NCI-H1436 (cell line): ENCODE results near the gene GEMIN8.
A peak's percentile ranks its signal among the peaks of the same experiment; 100 is the strongest.

Experiments used
- DNase-seq: peaks from one replicate; lab custom pipeline; 2025; lab: John Stamatoyannopoulos, UW

Gene GEMIN8, protein sequence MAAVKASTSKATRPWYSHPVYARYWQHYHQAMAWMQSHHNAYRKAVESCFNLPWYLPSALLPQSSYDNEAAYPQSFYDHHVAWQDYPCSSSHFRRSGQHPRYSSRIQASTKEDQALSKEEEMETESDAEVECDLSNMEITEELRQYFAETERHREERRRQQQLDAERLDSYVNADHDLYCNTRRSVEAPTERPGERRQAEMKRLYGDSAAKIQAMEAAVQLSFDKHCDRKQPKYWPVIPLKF

DNA sequence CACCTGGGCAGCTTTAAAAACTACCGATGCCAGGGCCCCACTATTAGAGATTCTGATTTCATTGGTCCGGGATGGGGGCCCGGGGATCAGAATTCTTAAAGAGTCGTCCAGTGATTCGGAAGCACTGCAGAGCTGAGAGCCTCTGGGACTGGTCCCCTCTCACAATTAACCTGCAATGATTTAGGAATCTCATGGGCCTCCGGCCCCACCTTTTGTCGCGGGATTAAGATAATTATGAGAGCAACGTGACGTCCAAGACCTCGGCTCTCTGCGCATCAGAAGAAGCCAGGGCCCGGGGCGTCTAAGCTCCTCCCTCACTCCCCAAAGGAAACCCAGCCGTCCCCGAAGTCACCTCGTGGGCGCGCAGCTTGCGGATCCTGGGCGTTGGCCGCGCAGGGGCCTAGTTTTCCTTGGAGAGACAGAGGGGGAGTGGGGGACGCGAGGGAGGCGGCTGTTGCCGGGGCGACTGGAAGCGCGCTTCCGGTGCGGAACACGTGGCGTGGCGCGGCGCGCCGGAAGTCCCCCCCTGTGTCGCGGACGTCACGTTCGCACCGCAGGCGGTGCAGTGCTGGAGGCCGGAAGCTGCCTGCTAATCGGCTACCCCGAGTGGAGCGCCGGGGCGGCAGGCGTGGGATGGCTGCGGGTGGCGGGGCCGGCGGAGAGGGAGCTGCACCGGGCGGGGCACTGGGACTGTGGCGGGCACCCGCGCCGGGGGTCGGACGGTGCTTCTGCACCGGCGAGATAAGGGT lies at the start of gene GEMIN8:
Gene GEMIN8, minus strand, starts transcription at position 468 of the 749 bp plus-strand sequence. CDS start 8,414 bp downstream, outside the sequence.
- DNase-seq: peak; percentile 86

DNA sequence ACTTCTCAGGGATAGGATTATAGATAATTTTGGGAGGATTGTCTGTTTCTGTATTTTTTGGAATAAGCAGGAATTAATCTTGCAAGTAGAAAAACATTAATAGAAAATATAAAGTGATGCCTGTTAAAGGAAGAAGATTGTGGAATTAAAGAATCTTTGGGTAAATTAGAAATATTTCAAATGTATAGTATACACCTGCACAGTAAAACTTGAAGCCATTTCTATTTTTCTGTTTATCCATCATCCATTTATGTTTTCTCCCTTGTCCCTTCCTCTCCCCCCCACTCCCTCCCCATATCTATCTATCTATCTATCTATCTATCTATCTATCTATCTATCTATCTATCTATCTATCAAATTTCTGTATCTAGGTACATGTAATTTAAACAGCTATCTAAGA lies 46.9 kb upstream of the GEMIN8 start:
- no peak for DNase-seq

DNA sequence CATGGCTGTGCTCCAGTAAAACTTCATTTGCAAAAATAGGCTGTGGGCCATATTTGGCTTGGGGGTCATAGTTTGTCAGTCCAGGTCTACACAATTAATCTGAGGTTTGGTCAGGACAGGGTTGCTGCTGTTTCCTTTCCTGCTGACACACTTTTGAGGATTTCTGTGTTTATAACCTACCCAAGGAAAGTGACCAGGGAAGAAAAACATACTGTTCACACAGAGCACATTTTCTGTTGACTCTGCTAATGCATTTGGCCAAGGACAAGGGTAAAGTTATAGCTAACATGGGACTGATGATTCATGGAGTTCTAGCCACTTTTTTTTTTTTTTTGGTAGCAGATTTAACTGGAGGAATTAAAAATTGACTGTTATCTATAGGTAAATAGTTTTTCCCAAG lies 43.9 kb upstream of the GEMIN8 start:
- no peak for DNase-seq

DNA sequence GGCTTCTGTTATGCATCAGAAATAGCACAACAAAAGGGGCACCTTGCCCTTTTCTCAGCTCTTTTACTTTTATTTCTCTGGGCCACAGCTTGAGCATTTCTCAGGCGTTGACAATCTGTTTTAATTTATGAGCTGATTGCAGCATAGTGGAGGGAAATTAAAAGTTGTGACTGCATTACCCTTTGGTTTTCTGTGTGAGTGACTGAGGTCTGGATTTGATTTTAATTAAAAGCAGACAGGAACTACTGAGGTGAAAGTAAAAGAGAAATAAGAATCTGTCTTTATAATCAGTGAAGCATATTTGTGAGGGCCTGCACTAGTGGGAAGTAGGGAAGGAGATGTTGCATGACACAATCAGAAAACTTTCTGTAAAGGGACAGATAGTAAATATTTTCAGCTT lies 43.4 kb upstream of the GEMIN8 start:
- no peak for DNase-seq

DNA sequence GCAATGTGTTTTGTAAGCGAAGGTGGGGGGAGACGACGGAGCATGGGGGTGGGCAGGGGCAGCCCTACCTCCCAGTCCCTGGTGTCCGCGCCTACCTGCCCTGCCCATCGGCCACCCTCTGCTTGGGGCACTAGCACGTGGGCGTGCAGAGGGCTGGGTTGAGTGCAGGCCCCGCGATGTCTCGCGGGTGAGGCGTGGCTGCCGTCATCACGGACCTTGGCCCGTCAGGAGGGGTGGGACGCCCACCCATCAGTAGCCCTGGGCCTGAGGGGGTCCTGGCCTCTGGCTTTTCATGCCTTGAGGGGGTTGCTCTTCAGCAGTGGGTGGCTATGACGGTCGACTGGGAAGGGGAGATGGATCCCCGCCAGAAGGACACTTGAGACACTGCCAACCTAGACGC lies 36.1 kb upstream of the GEMIN8 start:
- DNase-seq: no peak

DNA sequence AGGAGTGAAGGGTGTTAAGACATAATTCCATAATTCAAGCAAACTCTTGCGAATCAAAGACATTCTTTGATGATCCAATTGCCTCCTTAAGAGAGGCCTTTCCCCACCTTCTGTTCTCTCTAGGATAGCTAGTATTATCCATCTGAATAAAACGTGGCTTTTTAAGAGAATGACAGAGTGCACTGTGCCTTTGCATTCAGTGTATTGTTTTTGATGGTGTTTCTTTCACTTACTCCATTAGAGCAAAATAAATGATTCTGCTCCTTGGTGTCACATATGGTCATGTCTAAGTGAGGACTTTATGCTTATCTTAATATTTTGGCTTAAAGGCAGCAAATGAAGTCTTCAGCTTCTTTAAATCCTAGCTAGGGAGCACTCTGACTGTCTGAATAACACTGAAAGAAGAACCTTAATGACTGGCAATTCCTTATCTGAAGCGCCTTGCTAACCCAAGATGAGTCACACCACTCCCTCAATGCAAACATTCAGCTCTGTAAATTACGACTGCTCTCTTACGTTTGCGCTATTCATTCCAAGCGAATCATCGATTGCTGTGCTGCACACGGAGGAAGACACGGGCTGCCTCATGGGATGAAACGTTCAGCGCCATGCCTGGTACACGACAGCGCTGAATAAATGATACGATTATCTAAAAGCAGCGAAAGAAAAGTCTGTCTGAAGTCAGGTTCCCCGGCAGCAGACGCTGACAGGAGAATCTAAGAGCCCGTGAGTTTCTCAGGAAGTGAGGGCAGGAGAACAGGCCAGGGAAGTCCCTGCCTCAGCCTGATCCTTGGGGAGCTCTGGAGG lies 35.1 kb upstream of the GEMIN8 start:
- DNase-seq: no peak

DNA sequence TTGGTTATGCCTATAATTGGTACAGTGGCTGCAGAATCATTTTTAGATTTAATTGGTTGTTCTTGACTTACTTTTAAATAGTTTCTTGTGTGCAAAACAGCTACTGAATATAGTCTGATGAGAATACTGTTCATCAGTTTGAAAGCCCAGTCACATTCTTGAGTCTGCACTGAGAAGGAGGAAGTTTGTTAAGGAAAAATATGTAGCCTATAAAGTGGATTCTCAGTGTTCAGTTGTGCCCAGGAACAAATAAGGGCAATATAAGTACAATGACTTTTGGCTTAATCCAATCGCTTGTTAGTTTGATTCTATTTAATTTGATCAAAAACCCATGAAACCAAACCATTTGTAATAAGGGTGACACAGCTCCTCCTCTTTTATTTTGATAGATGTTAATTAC lies 32.8 kb upstream of the GEMIN8 start:
- DNase-seq: no peak

DNA sequence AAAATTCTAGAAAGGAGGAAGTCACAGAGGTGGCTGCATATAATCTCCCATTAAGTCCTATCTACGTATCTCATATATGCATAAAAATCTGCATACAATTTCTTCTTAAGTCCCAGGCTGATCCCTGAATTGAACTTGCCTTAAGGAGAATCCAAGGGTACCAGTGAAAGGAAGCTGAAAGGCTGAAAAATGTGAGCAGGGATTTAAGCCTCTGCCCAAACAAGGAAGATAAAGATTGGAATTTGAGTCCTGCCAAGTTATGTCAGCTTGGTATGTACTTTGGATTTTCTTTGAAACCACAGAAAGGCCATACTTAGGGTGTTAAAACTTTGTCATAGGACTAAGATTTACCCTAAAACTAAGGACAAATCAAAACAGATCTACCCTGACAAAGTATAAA lies 26.5 kb upstream of the GEMIN8 start:
- no peak for DNase-seq

DNA sequence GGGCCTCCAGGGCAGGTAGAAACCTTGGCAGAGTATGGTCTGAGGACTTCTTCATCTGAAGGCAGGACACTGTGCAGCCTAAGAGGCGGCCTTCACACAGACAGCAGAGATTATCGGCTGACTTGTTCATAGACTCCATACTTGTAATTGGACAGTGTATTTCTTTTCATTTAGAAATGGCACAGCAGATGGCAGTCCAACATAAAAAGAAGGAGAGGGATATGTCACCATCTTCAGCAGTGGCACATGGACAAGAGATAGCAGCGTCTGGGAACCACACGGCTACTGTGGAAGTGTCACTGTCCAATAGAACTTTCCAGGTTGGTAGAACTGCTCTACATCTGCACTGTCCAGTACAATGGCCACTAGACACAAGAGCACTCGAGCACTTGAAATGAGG lies 21.7 kb upstream of the GEMIN8 start:
- no peak for DNase-seq

DNA sequence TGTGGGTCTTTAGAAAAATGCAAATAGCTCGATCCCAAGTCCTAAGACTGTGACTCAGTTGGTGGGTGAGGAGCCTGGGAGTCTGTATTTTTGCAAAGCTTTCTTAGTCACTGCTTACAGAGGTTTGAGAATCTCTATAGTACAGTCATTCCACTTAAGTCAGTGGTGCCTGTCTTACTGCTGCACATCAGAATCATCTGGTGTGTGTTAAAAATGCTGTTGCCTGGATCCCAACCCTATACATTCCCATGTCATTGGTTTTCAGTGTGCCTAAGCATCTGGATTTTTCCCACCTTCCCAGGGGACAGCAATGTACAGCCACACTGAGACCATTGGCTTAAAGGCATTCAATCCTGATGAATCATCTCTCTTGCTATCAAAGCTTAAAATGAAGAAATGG lies 21.0 kb upstream of the GEMIN8 start:
- DNase-seq: no peak

DNA sequence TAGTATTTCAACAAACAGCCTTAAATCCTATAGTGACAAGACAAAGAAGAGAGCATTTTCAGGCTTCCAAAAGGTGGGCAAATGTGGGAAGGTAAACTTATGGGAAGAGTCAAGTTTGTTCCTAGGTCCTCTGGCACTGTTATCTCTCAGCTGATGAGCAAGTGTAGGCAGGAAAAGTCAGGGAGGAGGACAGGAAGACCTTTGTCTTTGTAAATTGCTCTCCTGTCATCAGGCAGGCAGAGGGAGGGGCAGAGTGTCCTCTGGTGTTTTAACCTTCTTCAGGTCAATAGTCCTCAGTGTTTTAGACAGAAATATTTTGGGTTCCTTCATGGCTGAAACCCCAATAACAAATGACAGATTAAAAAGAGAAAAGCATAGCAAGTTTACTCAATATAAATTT lies 13.5 kb upstream of the GEMIN8 start:
- DNase-seq: no peak

DNA sequence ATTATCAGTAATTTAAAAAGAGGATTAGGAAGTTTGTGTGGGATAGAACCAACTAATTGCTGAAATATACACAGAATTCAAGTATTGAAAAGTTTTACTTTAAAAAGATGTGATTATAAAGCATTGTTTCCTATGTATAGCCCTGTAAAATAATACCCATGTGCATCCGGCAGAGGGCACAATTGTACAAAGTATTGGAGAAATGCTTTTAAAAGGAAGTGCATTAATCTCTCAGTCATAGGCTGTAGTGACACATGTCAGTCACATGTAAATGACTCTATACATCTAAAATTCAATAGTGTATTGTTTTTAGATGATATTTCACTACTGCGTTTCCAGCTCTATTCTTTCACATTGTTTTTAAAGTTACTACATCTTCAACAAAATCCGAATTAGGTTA lies 9.7 kb upstream of the GEMIN8 start:
- DNase-seq: peak; percentile 31

DNA sequence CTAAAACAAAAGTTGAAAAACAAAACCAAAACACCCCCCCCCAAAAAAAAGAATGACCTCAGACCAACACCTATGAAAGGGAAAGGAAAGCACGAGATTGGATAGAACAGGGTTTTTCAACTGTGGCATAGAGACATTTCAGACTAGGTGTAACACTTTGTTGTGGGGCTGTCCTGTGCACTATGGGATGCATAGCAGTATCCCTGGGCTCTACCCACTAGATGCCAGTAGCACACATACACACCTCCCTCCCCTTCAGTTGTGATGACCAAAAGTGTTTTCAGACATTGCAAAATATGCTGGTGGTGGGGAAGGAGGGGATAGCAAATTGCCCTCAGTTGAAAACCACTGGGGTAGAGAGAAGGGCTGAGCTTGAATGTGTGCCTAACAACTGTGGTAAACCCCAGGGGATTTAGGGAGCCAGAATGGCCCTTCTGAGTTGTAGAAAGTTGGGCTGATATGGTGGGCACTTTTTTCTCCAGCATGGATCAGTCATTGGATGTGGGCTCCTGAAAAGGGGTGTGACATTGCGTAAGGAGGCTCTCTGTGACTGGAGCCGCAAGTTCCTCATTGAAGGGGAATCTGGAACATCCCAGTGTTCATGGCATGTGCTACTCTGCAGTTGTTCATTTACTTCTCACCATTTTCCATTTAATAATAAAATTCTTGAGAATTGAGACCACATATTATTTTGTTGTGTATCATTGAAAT lies 8.8 kb upstream of the GEMIN8 start:
- DNase-seq: no peak

DNA sequence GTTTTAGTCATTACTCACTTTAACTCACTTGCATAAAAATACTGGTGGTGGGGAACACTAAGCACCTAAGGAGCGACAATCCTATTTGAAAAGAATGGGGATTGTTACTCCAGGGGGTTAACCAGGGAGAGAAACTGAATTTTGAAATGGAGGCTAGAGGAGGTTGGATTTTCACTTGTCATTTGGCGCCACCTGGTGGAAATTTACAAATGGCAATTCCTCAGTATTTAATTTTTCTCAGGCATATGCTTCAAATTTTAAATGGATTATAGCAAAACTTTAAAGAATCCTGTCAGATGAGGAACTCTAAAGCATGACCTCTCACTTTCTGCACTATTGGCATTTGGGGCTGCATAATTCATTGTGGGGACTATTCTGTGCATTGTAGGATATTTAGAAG lies 2.7 kb upstream of the GEMIN8 start:
- peak; percentile 26 for DNase-seq

DNA sequence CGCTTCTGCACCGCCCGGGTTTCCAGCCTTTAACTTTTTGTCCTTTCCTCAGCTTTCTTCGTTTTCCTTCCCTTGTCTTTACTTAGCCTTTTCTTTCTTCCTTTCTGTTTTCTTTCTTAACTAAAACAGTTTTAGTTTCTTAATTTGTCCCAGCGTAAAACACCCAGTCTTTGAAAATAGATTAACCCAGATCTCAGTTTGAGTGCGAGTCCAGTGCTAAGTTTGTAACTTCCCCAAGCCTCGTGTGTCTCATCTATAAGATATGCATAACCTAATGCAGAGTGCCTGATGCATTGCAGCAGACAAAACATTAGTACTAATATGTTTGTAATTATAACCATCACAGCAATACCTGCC lies 460 bp upstream of the GEMIN8 start:
- DNase-seq: no peak

DNA sequence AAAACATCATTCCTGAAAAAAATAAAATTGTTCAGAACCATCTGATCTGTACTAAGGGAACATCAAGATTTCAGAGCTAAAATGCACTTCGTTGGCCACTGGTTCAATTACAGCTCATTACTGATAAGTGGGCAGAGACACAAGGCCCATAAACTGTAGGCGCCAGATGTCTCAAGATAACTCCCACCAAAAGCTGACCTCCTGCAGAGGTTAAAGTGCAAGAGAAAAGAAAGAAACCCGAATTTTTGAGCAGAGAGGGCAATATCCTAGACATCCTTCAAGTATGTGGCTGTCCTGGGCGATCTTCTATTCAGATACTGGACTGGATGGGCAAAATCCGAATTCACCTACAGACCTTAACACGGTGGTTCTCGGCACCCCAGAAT lies 660 bp downstream of the GEMIN8 start:
- no peak for DNase-seq

DNA sequence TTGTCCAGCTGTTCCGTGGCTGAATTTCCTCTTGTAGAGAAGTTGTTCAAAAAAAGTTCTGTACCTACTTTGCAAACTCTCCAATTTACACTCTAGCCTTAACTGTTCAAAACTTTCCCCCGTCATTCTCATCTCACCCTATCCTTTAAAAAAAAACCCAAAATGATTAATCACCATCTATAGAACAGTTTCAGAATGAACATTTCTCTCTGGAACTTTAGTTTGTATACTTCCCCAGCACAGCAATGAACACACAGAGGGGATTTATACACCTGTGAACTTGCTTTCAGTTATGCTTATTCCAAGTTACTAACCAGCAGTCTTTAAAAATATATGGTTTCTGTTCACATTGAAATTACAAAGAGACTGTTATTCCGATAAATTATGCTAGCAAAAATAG lies 1.2 kb downstream of the GEMIN8 start:
- no peak for DNase-seq

DNA sequence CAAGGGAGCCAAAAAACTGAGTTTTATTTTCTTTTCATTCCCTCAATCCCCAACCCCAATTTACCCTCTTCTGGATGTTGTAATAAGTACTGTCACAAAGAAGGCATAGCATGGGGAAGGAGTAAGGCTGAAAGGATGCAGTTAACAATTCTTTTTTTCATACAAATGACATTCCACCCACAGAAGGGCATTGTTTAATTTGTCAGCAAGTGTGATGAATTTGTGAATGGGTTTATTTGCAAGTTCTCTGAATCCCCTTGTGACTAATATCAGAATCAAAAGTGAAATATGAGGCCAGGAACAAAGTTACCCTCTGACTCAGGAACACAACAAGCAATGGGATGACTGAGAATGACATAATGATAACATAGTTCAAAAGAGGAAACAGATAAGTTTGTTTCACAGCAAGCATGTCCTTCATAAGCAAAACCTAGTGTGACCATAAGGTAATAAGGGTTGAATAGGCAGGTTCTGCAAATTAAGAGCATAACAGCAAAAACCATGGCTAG lies 2.1 kb downstream of the GEMIN8 start:
- DNase-seq: no peak

DNA sequence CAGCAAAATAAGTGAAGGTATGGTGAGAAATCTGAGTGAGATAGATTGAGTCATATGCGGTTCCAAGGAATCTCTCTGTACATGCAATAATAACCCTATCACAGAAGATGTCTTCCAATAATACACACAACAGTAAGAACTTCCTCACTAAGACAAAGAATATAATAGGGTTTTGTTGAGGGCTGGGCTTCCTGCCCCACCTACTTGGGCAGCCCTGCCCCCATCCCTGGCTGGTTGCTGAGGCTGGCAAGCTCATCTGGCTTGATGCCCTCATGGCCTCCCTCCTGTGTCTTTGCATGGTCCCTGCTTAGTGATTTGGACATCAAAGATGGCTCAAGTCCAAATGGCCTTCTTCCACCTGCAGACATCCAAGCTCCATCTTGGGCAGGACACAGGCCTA lies 2.7 kb downstream of the GEMIN8 start:
- no peak for DNase-seq

DNA sequence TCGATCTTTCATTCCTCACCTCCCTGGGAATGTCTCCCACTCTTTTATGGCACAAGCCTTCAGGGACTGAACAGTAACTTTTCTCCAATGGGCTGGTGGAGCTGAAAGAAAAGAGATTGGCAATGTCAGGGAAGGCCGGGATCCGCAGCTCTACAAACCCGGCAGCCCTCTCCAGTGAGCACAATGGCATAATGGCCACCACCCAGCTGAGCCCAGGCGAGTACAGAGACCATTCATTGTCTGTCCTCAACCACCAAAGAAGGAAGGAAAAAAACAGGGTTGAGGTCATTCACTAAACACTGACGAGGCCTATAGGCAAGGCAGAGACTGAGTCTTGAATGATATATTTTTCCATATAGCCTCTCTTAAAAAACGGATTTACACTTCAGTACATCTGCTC lies 3.6 kb downstream of the GEMIN8 start:
- DNase-seq: no peak

DNA sequence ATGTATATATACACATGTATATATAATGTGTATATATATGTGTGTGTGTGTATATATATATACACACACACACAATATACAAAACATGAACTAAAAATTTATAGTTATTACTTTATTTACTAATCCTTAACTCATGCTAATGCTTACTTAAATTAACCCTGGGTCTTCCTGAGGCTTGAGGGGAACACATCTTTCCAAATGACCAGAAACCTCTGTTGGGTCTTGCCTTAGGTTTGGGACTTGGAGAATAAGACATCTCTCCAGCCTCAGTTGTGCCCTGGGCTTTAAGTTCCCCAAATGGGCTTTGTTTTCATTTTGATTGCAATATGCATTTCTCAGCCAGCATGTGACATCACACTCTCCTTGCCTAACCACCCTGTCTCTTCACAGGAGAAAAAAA lies 7.7 kb downstream of the GEMIN8 start:
- DNase-seq: no peak

DNA sequence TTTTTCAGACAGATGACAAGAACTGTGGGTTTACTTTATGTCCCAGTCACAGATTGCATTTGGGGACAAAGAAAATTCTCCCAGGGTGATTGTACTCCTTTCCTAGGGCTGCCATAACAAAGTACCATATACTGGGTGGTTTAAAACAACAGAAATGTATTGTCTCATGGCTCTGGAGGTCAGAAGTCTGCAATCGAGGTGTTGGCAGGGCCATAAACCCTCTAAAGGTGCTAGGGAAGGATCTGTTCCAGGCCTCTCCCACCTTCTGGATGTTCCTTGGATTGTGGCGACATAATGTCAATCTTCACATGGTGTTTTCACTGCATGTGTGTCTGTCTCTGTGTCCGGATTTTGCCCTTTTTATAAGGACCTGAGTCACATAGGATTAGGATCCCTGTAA lies 12.3 kb downstream of the GEMIN8 start:
- DNase-seq: no peak
